NT2/D1 (cell line): Measurements from ENCODE around the gene DISP2.

Experiments used
- SUZ12 ChIP-seq: IDR thresholded peaks from 2 replicates; pipeline ENCODE4 v1.6.1; 2011; ENCODE audit not compliant: insufficient read length, insufficient read depth; ENCODE audit errors: extremely low read depth
- YY1 ChIP-seq: IDR thresholded peaks from 2 replicates; pipeline ENCODE4 v1.6.1; 2011; ENCODE audit not compliant: insufficient read length, insufficient read depth
- ZNF274 ChIP-seq: IDR thresholded peaks from 2 replicates; pipeline ENCODE4 v1.6.1; 2011; ENCODE audit warnings: mild to moderate bottlenecking, low read depth, low read length

DNA sequence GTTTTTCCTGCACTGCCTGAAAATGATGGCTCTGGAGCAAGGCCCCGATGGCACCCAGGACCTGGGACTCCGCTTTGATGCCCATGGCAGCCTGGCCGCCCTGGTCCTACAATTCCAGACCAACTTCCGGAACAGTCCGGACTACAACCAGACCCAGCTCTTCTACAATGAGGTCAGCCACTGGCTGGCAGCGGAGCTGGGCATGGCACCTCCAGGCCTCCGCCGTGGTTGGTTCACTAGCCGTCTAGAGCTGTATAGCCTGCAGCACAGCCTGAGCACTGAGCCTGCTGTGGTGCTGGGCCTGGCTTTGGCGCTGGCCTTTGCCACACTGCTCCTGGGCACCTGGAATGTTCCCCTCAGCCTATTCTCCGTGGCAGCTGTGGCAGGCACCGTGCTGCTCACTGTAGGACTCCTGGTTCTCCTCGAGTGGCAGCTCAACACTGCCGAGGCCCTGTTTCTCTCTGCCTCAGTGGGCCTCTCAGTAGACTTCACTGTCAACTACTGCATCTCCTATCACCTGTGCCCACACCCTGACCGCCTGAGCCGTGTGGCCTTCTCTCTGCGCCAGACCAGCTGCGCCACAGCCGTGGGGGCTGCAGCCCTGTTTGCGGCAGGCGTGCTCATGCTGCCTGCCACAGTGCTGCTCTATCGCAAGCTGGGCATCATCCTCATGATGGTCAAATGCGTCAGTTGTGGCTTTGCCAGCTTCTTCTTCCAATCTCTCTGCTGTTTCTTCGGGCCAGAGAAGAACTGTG, 10.9 kb downstream of the DISP2 start:
- TF ChIP-seq ZNF274 (no peak), YY1 (no peak), SUZ12 (no peak)
